ENCODE results near the gene CLIP1.

DNA sequence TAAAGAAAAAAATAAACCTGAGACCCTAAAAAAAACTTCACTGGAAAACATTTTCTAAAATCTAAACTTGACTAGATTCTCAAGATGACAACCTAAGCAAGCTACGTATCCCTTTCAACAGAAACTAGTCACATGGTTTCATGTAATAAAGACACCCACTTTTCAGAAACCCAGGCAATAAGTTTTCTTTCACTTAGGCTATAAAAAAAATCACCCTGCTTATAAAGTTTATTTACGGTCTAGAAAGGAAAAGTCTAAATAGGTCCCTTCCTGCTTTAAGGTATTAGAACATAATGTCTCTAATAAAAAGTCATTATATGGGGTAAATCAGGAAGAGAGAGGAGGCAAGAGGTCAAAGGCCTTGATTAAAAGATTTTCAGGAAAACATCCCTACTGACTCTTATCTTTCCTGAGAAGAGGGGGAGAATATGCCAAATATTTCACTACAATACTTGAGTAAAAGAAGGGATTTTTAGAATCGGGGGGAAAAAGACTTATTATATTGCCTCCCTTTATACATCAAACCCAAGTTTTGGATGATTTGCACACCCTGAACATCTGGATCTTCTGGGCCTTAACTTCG lies 9.5 kb downstream of the CLIP1 start:
- TF ChIP-seq CTCF (IDR thresholded peaks at IDR 0.05) = no peak
- TF ChIP-seq POLR2A (IDR thresholded peaks at IDR 0.05) = no peak

All from esophagus squamous epithelium (tissue), 4 donors.